ENCODE data around the gene PLEKHG3.

The PLEKHG3 gene

DNA sequence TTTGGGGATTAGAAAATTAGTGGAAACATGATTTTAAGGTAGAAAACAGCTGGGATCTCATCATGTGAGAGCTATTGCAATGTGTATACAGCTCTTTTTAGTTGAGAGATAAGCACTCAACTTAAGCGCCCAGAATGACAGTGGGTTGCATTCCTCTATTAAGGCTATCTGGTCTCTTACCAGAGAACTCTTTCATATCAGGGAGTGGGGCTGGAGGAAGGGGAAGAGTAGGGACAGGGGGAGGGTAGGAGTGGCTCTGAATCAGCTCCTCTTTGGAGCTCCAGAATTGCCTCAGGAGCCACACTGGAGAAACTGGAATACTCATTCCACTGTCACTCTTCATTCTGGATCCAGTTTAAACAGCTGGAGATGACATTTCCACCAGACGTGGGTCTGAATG, 9.2 kb upstream of the PLEKHG3 start:
- Mint-ChIP-seq H3K27ac (no peak overlapping the region), H3K9me3 (no peaks in the 10 kb centered on the region), H3K27me3 (ENCODE audit: low read depth, poor library complexity) (peaks cover 8% of the 10 kb centered on the region), H3K36me3 (ENCODE audit: low read depth) (no peaks in the 10 kb centered on the region), H3K4me3 (no peak overlapping the region), H3K4me1 (peaks cover 44% of the 10 kb centered on the region)
- DNase-seq: no peak
- TF ChIP-seq, protein P1, sequence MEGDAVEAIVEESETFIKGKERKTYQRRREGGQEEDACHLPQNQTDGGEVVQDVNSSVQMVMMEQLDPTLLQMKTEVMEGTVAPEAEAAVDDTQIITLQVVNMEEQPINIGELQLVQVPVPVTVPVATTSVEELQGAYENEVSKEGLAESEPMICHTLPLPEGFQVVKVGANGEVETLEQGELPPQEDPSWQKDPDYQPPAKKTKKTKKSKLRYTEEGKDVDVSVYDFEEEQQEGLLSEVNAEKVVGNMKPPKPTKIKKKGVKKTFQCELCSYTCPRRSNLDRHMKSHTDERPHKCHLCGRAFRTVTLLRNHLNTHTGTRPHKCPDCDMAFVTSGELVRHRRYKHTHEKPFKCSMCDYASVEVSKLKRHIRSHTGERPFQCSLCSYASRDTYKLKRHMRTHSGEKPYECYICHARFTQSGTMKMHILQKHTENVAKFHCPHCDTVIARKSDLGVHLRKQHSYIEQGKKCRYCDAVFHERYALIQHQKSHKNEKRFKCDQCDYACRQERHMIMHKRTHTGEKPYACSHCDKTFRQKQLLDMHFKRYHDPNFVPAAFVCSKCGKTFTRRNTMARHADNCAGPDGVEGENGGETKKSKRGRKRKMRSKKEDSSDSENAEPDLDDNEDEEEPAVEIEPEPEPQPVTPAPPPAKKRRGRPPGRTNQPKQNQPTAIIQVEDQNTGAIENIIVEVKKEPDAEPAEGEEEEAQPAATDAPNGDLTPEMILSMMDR (IDR thresholded peaks at IDR 0.05): no peak

DNA sequence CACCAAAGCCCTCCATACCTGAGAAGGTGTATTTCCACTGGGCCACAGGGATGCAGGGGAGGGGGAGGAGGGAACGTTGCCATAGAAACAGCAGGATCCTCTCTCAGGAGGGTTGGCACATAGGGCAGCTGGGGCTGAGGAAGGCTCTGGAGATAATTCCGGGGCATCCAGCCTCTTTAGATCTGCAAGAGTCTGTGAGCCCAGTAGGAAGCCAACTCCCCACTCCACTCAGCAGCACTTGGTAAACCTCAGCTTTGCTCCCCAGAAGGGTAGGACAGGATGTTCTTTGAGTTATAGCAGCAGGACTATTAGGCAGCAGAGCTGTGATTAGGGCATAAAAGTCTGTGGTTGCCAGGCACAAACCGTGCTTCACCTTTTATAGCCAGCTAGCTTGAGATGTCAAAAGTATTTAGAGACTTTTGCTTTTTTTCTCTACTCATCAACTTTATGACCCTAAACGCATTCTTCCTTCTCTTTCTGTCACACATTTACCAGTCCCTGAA, 7.8 kb upstream of the PLEKHG3 start:
- TF ChIP-seq, protein P1 (IDR thresholded peaks at IDR 0.05): no peak
- Mint-ChIP-seq H3K36me3 (ENCODE audit: low read depth) (no peaks in the 10 kb centered on the region), H3K4me1 (peaks cover 55% of the 10 kb centered on the region), H3K9me3 (no peaks in the 10 kb centered on the region), H3K4me3 (no peak overlapping the region), H3K27me3 (ENCODE audit: low read depth, poor library complexity) (peaks cover 9% of the 10 kb centered on the region), H3K27ac (peak overlapping the region; percentile 66)
- no peak for DNase-seq

DNA sequence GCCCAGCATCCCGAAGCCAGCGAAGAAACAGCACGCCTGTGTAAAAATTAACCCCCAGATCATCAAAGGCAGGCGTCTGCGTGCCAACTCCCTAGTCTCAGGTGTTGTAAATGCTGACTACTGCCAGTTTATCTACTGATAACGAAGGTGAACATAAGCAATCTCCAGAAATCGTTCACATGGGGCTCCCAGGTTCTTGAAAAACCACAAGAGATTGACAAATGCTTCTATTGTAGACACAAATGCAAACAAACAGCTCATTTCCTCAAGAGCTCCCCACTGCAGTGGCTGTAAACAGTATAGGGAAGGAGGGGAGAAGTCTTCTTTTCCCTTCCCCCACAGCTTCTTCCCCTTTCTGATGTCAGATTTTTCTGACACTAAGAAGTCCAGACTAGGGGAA, 5.3 kb upstream of the PLEKHG3 start:
- DNase-seq: no peak
- Mint-ChIP-seq H3K36me3 (ENCODE audit: low read depth) (no peaks in the 10 kb centered on the region), H3K27ac (no peak overlapping the region), H3K9me3 (no peaks in the 10 kb centered on the region), H3K4me3 (no peak overlapping the region), H3K4me1 (peaks cover 77% of the 10 kb centered on the region), H3K27me3 (ENCODE audit: low read depth, poor library complexity) (peaks cover 14% of the 10 kb centered on the region)
- TF ChIP-seq, protein P1 (IDR thresholded peaks at IDR 0.05): no peak

DNA sequence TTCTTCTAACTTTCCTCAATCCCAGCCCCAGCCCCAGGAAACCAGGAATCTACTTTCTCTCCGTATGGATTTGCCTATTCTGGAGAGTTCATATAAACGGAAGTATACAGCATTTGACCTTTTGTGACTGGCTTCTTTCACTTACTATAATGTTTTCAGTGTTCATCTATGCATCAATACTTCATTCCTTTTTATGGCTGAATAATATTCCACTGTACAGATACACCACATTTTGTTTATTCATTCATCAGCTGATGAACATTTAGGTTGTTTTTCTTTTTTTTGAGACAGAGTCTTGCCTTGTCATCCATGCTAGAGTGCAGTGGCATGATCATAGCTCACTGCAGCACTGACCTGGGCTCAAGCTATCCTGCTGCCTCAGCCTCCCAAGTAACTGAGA, 3.9 kb upstream of the PLEKHG3 start:
- Mint-ChIP-seq H3K27me3 (ENCODE audit: low read depth, poor library complexity) (peaks cover 14% of the 10 kb centered on the region), H3K4me3 (no peak overlapping the region), H3K27ac (no peak overlapping the region), H3K4me1 (peaks cover 75% of the 10 kb centered on the region), H3K36me3 (ENCODE audit: low read depth) (no peaks in the 10 kb centered on the region), H3K9me3 (no peaks in the 10 kb centered on the region)
- TF ChIP-seq, protein P1 (IDR thresholded peaks at IDR 0.05): no peak
- no peak for DNase-seq

DNA sequence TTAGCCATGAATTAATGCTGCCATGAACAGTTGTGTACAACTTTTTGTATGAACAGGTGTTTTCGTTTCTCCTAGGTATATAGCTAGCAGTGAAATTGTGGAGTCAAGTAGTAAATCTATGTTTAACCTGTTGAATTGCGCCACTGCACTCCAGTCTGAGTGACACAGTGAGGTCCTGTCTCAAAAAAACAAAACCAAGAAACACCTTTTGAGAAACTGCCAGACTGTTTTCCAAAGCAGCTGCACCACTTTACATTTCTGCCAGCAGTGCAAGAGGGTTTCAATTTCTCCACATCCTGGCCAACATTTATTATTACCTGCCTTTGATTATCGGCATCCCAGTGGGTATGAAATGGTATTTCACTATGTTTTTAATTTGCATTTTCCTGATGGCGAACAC, 3.3 kb upstream of the PLEKHG3 start:
- no peak overlapping the region for H3K27ac Mint-ChIP-seq
- H3K9me3 Mint-ChIP-seq: no peaks in the 10 kb centered on the region
- TF ChIP-seq, protein P1 (IDR thresholded peaks at IDR 0.05): no peak
- H3K4me3 Mint-ChIP-seq: no peak overlapping the region
- no peaks in the 10 kb centered on the region for H3K36me3 Mint-ChIP-seq (ENCODE audit: low read depth)
- DNase-seq: no peak
- peaks cover 14% of the 10 kb centered on the region for H3K27me3 Mint-ChIP-seq (ENCODE audit: low read depth, poor library complexity)
- H3K4me1 Mint-ChIP-seq: peaks cover 77% of the 10 kb centered on the region

DNA sequence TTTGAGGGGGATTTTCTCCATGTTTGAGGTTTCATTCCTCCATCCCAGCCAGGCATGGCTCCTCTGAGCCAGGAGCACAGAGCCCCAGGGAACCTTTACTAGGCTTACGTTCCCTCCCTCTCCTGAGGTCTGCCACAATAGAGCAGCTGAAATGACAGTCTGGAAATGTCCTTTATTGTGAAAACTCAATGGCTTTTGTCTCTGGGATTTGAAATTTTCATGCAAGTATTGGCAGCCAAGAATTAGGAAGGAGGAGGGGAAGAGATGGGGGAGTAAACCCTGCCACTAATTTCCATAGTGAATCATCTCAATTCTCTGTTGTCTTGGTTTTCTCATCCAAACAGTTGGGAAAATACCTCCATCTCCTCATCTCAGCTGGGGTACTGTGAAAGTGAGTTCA, 2.6 kb upstream of the PLEKHG3 start:
- peaks cover 77% of the 10 kb centered on the region for H3K4me1 Mint-ChIP-seq
- no peaks in the 10 kb centered on the region for H3K9me3 Mint-ChIP-seq
- no peak for DNase-seq
- no peak overlapping the region for H3K27ac Mint-ChIP-seq
- no peaks in the 10 kb centered on the region for H3K36me3 Mint-ChIP-seq (ENCODE audit: low read depth)
- peaks cover 14% of the 10 kb centered on the region for H3K27me3 Mint-ChIP-seq (ENCODE audit: low read depth, poor library complexity)
- TF ChIP-seq, protein P1 (IDR thresholded peaks at IDR 0.05): no peak
- no peak overlapping the region for H3K4me3 Mint-ChIP-seq
